HFF-Myc (cell line): ENCODE data around the gene LGMN.
"Not testable (repeated sequence)": the region's sequence is repeated elsewhere in the genome, so short reads cannot be mapped to it uniquely, and the experiment has no call there.

Experiments
- DNase-seq: peaks from one replicate; pipeline ENCODE4 v3.0.0-alpha.2; 2011; ENCODE audit warnings: low read depth; ENCODE audit errors: extremely low read depth
- H3K4me3 ChIP-seq: replicated peaks from 2 replicates; pipeline ENCODE4 v1.5.1; 2011; ENCODE audit warnings: low read depth, mild to moderate bottlenecking, control low read depth, low read length
- CTCF ChIP-seq: IDR thresholded peaks from 2 replicates; pipeline ENCODE4 v1.5.1; 2012; ENCODE audit warnings: mild to moderate bottlenecking, low read depth, low read length, control low read depth; ENCODE audit errors: missing control alignments

Gene LGMN

GRCh38 chr14:92774572-92774971 is 26.1 kb upstream of the LGMN start:
- no peak for TF ChIP-seq CTCF
- DNase-seq: no peak
- no peak overlapping the region for H3K4me3 ChIP-seq

- no peak overlapping the region for H3K4me3 ChIP-seq
Measured at GRCh38 chr14:92770484-92770883, 22.1 kb upstream of the LGMN start.

GRCh38 chr14:92768795-92769194 is 20.4 kb upstream of the LGMN start:
- no peak for TF ChIP-seq CTCF
- H3K4me3 ChIP-seq: no peak overlapping the region
- no peak for DNase-seq

More at GRCh38 chr14:92770484-92770883, 22.1 kb upstream of the LGMN start:
- no peak for TF ChIP-seq CTCF
- no peak for DNase-seq

GRCh38 chr14:92768236-92768635 is 19.8 kb upstream of the LGMN start:
- not testable (repeated sequence) for DNase-seq, H3K4me3 ChIP-seq

GRCh38 chr14:92763666-92764631 is 15.5 kb upstream of the LGMN start:
- not testable (repeated sequence) for DNase-seq, H3K4me3 ChIP-seq

GRCh38 chr14:92760524-92760805 is 12.0 kb upstream of the LGMN start:
- H3K4me3 ChIP-seq: no peak overlapping the region
- no peak for DNase-seq
- no peak for TF ChIP-seq CTCF

- DNase-seq: no peak
- no peak for TF ChIP-seq CTCF
- no peak overlapping the region for H3K4me3 ChIP-seq
Measured at GRCh38 chr14:92759679-92760523, 11.5 kb upstream of the LGMN start.
